Activated T-helper 1 cell treated with anti-CD3 and anti-CD28 coated beads, Interleukin-12 subunit alpha, Interleukin-12 subunit beta, Interleukin-2, Interleukin-4 antibody, amounts not matched to agents 30 ng/mL and 10 ng/mL and 1 ng/mL, durations not matched to agents 14 hours and 24 hours and 36 hours (primary cell): ENCODE data around the gene UBE2C. TPM values are rescaled to one million over a fixed set of nuclear protein-coding genes. Genes with fewer than 3 reads are reported as not detected.
A peak's percentile ranks its signal among the peaks of the same experiment; 100 is the strongest.

Experiments used
- DNase-seq: peaks from one replicate; pipeline ENCODE4 v3.0.0; 2021; ENCODE audit warnings: low spot score
- H3K27ac Mint-ChIP-seq: one replicate; pipeline ENCODE4 v1.8.0; 2021; ENCODE audit warnings: mild to moderate bottlenecking, mixed read lengths
- H3K27me3 Mint-ChIP-seq: one replicate; pipeline ENCODE4 v1.8.0; 2022; ENCODE audit warnings: mild to moderate bottlenecking, moderate library complexity, mixed read lengths; ENCODE audit not compliant: insufficient read depth
- H3K36me3 Mint-ChIP-seq: one replicate; pipeline ENCODE4 v1.8.0; 2021; ENCODE audit warnings: low read depth, mixed read lengths
- H3K4me1 Mint-ChIP-seq: one replicate; pipeline ENCODE4 v1.8.0; 2021; ENCODE audit warnings: low read depth, mixed read lengths
- H3K4me3 Mint-ChIP-seq: one replicate; pipeline ENCODE4 v1.8.0; 2021; ENCODE audit warnings: mild to moderate bottlenecking, moderate library complexity, mixed read lengths
- H3K9me3 Mint-ChIP-seq: one replicate; pipeline ENCODE4 v1.8.0; 2021; ENCODE audit warnings: mixed read lengths
- intact Hi-C: fragments of 100-400 bp; cut with micrococcal nuclease; formaldehyde crosslinking; loops from one replicate; pipeline ENCODE4 v1.15.1; 2024
- total RNA-seq: library from RNA; stranded (reverse); gene quantifications from 2 replicates; pipeline ENCODE4 v1.2.3, GENCODE V29; 2022

UBE2C gene
- total RNA-seq, 1 donor from 2014 or later: 114 TPM

DNA sequence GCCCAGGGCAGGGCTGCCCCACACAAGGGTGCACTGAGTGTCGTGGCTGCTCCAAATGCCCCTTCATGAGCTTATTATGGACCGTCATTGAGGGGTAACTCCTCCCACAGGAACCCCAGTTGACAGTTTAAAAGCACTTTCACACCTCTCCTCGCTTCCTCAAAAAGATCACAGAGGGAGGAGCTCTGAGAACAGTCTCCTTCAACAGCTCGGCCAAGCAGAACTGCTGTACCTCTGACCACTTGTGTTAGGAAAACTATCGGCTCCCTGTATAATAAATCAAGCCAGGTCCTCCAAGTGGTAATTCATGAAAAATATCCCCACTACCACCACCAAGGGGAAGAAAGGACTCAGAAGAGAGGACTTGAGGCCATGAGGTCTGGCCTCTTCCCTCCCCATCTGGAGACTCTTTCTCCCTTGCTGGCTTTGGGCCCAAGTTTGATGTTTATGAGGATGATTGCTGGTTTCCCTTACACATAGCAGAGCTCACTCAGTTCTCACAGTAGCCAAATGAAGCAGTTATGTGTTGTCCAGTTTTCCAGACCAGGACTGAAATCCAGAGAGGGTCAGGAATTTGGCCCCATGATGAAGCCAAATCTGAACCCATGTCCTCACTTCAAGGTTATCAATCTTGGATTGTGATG is 29.8 kb downstream of the UBE2C start:
- no peaks in the 10 kb centered on the region for H3K27me3 Mint-ChIP-seq
- H3K27ac Mint-ChIP-seq: no peak overlapping the region
- no peak for DNase-seq
- no peaks in the 10 kb centered on the region for H3K4me1 Mint-ChIP-seq
- no peaks in the 10 kb centered on the region for H3K9me3 Mint-ChIP-seq
- intact Hi-C loops: no loop called here
- H3K4me3 Mint-ChIP-seq: no peak overlapping the region
- peaks cover 20% of the 10 kb centered on the region for H3K36me3 Mint-ChIP-seq

DNA sequence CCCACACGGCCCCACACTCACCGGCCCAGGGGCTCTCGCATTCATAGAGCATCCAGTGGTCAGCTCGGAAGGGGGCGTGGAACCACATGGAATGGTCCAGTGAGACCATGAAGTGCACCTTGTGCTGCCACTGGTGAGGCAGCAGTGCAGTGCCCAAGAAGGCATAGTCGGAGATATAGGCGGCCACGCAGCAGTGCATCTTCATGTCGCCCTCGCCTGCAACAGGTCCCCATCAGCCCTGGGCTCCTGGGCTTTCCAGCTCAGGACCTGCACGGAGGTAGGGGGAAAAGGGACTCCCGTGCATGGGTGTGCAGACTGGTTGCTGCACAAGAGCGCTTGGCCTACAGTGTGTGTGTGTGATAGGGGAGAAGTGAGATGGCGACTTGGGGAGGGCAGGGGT is 31.1 kb downstream of the UBE2C start:
- no peak overlapping the region for H3K27ac Mint-ChIP-seq
- no peaks in the 10 kb centered on the region for H3K27me3 Mint-ChIP-seq
- no peak overlapping the region for H3K4me3 Mint-ChIP-seq
- no peaks in the 10 kb centered on the region for H3K9me3 Mint-ChIP-seq
- H3K36me3 Mint-ChIP-seq: peaks cover 20% of the 10 kb centered on the region
- H3K4me1 Mint-ChIP-seq: no peaks in the 10 kb centered on the region
- no peak for DNase-seq
- intact Hi-C loops: no loop called here

DNA sequence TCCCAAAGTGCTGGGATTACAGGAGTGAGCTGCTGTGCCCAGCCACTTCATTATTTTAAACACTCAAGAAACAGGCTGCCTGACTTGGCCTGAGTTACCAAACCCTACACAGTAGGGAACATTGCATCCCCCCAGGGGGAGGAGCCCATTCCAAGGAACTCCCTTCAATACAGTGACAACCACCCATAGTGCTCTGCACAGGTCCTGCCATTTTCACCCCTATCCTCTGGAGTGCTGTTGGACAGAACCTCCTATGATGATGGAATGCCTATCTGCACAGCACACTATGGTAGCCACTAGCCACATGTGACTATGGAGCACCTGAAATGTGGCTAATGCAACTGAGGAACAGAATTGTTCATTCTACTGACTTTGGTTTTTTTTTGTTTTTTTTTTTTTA is 33.0 kb downstream of the UBE2C start:
- intact Hi-C loops: no loop called here
- Mint-ChIP-seq H3K4me3 (no peak overlapping the region), H3K36me3 (peaks cover 27% of the 10 kb centered on the region), H3K9me3 (no peaks in the 10 kb centered on the region), H3K27ac (no peak overlapping the region), H3K27me3 (no peaks in the 10 kb centered on the region), H3K4me1 (no peaks in the 10 kb centered on the region)
- DNase-seq: no peak

DNA sequence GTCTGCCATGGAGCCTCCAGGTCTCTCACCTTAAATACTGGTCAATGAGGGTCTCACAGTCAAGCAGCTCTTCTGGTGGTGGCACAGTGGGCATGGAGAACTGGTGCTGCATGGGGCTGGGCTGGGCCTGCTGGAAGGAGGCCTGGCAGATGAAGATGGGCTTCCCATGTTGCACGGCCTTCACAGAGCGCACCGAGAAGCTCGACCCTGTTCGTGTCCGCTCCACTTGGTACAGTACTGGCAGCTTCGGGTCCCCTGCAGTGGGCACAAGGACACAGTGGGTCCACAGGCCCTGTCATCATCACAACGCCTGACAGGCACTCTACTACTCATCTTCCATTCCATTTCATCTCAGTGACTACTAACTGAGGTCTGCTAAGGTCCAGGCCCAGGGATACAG is 36.0 kb downstream of the UBE2C start:
- peaks cover 30% of the 10 kb centered on the region for H3K36me3 Mint-ChIP-seq
- H3K4me3 Mint-ChIP-seq: no peak overlapping the region
- intact Hi-C loops: no loop called here

DNA sequence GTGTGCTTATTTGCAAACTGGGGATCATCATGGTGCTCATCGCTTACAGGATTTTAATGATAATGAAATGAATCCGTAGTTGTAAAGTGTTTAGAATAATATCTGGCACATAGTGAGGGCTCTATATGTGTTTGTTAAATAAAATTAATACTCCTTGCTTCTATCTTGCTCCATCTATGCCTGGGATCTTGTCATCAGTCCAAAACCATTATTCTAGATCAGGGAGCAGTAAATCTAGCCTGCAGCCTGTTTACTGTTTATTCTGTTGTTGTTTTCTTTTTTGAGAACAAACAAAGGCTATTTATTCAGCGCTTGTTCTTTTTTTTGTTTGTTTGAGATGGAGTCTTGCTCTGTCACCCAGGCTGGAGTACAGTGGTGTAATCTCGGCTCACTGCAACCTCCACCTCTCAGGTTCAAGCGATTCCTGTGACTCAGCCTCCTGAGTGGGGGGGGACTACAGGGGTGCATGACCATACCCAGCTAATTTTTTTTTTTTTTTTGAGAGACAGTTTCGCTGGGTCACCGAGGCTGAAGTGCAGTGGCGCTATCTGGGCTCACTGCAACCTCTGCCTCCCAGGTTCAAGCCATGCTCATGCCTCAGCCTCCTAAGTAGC is 36.6 kb downstream of the UBE2C start:
- Mint-ChIP-seq H3K36me3 (peaks cover 29% of the 10 kb centered on the region), H3K4me1 (no peaks in the 10 kb centered on the region), H3K27me3 (no peaks in the 10 kb centered on the region), H3K27ac (no peak overlapping the region), H3K9me3 (no peaks in the 10 kb centered on the region), H3K4me3 (no peak overlapping the region)
- intact Hi-C loops: no loop called here
- no peak for DNase-seq

More for the DNA sequence above, 36.0 kb downstream of the UBE2C start:
- Mint-ChIP-seq H3K27ac (no peak overlapping the region), H3K9me3 (no peaks in the 10 kb centered on the region), H3K27me3 (no peaks in the 10 kb centered on the region), H3K4me1 (no peaks in the 10 kb centered on the region)
- no peak for DNase-seq

DNA sequence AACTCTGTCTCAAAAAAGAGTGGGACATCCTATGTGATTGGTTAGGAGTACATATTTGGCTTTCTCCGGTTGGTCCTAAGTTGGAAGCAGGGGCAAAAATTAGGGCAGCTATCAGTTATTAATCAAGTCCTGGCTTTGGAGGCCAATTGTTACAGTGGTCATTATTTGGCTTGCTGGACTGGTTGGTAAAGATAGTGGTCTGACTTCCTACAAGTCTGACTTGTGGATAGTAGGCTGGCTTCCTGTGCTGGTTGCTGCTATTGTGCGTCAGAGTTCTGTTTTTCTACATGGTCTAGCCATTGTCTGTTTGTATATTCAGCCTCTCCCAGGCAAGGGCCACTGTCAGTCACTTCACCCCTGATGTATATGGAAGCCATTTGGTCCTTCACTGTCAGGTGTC is 37.8 kb downstream of the UBE2C start:
- Mint-ChIP-seq H3K27ac (no peak overlapping the region), H3K9me3 (no peaks in the 10 kb centered on the region), H3K36me3 (peaks cover 27% of the 10 kb centered on the region), H3K27me3 (no peaks in the 10 kb centered on the region), H3K4me3 (no peak overlapping the region), H3K4me1 (no peaks in the 10 kb centered on the region)
- intact Hi-C loops: no loop called here
- no peak for DNase-seq

DNA sequence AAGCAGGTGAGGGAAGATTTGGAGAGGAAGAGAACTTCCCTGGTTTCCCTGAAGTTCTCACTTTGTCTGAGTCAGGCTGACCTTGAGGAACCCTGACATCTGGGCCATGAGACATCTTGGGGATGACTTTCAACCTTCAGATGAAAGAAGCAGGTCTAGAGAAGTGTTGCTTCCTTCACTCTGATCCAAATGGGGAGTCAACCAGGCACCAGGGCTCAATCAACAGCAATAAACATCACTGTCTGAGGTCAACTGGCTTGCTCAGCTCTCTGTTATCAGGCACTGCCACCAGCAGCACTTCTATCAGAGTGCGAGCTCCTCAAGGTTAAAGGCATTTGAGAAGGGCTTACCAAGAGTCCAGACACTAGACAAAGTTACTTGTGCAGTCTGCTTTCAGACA is 38.5 kb downstream of the UBE2C start:
- Mint-ChIP-seq H3K4me3 (no peak overlapping the region), H3K9me3 (no peaks in the 10 kb centered on the region), H3K36me3 (peaks cover 27% of the 10 kb centered on the region), H3K27me3 (no peaks in the 10 kb centered on the region), H3K27ac (no peak overlapping the region), H3K4me1 (peaks cover 2% of the 10 kb centered on the region)
- no peak for DNase-seq
- intact Hi-C loops: no loop called here

DNA sequence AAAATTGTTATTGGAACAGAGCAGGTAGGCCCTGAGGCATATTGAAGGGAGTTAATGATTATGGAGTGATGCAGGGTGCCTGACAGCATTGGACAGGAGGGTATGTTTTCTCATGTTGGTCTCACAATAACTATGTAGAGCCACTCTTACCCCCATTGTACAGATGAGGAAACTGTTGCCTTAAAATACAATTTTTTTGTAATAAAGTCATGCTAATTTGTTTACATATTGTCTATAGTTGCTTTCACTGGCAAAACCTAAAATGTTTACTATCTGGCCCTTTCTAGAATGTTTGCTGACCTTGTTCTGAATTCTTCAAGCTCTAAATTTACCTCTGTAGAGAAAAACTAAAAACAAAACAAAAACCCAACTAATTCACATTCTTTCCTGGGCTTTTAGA is 39.1 kb downstream of the UBE2C start:
- H3K4me3 Mint-ChIP-seq: no peak overlapping the region
- intact Hi-C loops: no loop called here
- no peak overlapping the region for H3K27ac Mint-ChIP-seq
- peaks cover 8% of the 10 kb centered on the region for H3K4me1 Mint-ChIP-seq
- H3K9me3 Mint-ChIP-seq: no peaks in the 10 kb centered on the region
- no peak for DNase-seq
- H3K36me3 Mint-ChIP-seq: peaks cover 23% of the 10 kb centered on the region
- H3K27me3 Mint-ChIP-seq: no peaks in the 10 kb centered on the region

DNA sequence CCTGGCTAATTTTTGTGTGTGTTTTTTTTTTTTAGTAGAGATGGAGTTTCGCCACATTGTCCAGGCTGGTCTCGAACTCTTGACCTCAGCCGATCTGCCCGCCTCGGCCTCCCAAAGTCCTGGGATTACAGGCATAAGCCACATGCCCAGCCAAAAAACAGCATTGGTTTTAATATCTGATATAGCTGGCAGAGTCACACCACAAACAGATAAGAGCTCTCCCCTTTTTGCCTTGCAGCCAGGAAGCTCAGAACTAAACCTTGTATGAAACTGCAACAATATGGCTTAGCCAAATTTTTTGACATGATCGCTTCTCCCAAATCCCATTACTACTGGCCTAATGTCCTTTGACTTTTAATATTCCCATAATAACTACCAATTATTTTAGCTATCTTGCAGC is 39.9 kb downstream of the UBE2C start:
- peaks cover 11% of the 10 kb centered on the region for H3K4me1 Mint-ChIP-seq
- no peak overlapping the region for H3K4me3 Mint-ChIP-seq
- intact Hi-C loops: no loop called here
- no peak for DNase-seq
- H3K36me3 Mint-ChIP-seq: peaks cover 24% of the 10 kb centered on the region
- no peaks in the 10 kb centered on the region for H3K9me3 Mint-ChIP-seq
- no peaks in the 10 kb centered on the region for H3K27me3 Mint-ChIP-seq
- no peak overlapping the region for H3K27ac Mint-ChIP-seq

DNA sequence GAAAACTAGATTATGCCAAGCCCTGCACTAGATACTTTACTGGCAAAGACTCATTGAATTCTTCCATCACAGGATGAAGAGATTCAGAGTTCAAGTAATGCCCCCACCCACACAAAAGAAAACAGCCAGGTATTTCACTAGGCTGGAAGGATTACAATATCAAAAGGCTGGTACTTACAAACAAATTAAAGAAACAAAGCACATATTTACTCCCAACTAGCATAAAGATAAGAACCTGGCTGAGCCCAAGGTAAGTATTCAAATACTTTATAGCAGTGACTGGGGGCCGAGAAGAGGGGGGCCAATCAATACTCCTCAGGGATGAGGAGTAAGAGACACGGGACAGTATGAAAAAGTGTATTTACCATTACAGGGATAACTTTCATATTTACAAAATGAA is 41.0 kb downstream of the UBE2C start:
- no peak overlapping the region for H3K27ac Mint-ChIP-seq
- no peaks in the 10 kb centered on the region for H3K27me3 Mint-ChIP-seq
- intact Hi-C loops: no loop called here
- DNase-seq: no peak
- H3K4me1 Mint-ChIP-seq: peaks cover 23% of the 10 kb centered on the region
- H3K4me3 Mint-ChIP-seq: no peak overlapping the region
- H3K36me3 Mint-ChIP-seq: peaks cover 27% of the 10 kb centered on the region
- no peaks in the 10 kb centered on the region for H3K9me3 Mint-ChIP-seq

DNA sequence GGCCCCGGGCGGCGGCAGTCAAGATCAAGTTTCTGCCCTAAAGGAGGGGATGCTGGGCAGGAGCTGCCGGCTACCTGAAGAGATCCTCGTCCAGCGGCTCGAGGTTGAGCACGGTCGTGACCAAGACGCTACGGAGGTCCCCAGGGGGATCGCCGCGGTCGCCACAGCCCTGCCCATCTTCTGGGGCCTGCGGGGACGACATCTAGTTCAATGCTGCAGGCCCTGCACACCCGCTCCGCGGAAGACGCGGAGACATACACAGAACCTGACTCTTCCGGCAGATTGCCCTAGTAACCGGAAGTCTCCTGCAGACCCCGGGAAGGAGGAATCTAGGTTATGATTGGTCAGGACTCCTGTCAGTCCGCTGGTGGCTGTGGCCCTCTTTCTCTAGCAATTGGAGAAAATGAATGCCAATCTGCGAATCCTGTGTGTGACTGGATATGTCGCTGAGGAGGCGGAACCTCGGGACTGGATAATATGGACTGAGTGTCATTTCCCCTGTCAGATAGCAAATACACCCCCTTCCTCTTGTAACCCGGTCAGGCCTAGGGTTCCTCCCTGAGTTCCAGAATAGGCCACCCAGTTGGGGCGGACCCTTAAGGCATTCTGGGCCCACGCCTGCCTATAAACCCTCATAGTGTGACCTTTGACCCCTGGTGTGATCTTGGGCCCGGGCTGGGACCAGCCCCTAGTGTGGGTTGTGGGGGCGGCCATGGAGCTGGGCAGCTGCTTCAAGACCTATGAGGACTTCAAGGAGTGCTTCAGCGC is 44.9 kb downstream of the UBE2C start, which contains the start of the genes ACOT8 and ZSWIM3:
ACOT8 (minus strand) TSS at position 279 of the 768 bp plus-strand sequence; CDS start at position 202, 77 bp downstream.
ZSWIM3 (plus strand) TSS at position 501 of the 768 bp plus-strand sequence; CDS start at position 713, 212 bp downstream.
- peaks cover 21% of the 10 kb centered on the region for H3K36me3 Mint-ChIP-seq
- H3K27me3 Mint-ChIP-seq: no peaks in the 10 kb centered on the region
- H3K27ac Mint-ChIP-seq: peak within 1 kb of the TSS; percentile 98
- no peaks in the 10 kb centered on the region for H3K9me3 Mint-ChIP-seq
- peak within 1 kb of the TSS; percentile 97 for H3K4me3 Mint-ChIP-seq
- DNase-seq: peak; percentile 95
- H3K4me1 Mint-ChIP-seq: peaks cover 33% of the 10 kb centered on the region
- intact Hi-C loops: loop anchor here (1.0 to 5.0 kb wide), 10 partner anchors 23 to 495 kb away; partner anchors contain the start of genes CTSA, DNTTIP1, NEURL2 and PIGT

DNA sequence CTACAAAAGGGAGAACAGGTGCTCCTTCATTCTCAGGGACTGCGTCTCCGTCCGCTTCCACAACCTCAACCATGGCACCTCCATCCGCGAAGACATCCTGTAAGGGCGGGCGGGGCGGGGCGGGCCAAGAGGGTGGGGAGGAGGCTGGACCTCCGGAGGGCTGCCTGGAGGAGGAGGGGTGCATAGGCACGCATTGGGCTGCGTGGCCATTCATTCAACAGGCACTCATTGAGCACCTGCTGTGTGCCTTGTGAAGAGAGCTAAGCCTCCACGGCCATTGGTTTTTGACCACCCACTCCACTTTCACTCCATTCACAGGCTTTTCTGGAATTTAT is 45.4 kb downstream of the UBE2C start:
- Mint-ChIP-seq H3K4me1 (peaks cover 33% of the 10 kb centered on the region), H3K9me3 (no peaks in the 10 kb centered on the region), H3K4me3 (peak overlapping the region; percentile 97), H3K36me3 (peaks cover 19% of the 10 kb centered on the region), H3K27ac (peak overlapping the region; percentile 98), H3K27me3 (no peaks in the 10 kb centered on the region)
- intact Hi-C loops: loop anchor here (1.0 to 5.0 kb wide), 10 partner anchors 23 to 496 kb away; partner anchors contain the start of genes CTSA, DNTTIP1, NEURL2 and PIGT
- DNase-seq: no peak

DNA sequence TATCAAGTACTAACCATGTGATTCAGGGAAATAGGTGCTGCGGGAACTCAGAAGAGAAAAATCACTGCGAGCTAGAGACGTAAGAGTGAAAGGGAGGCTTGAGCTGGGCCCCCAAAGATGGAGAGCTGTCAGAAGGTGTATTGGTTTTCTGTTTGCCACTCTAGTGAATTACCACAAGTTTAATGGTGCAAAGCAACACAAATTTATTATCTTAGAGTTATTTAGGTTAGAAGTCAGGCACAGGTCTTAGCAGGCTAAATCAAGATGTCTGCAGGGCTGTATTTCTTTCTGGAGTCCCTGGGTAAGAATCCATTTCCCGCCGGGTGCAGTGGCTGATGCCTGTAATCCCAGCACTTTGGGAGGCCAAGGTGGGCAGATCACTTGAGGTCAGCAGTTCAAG is 47.5 kb downstream of the UBE2C start:
- peaks cover 33% of the 10 kb centered on the region for H3K4me1 Mint-ChIP-seq
- no peaks in the 10 kb centered on the region for H3K9me3 Mint-ChIP-seq
- no peak overlapping the region for H3K4me3 Mint-ChIP-seq
- no peak for DNase-seq
- H3K27me3 Mint-ChIP-seq: no peaks in the 10 kb centered on the region
- intact Hi-C loops: loop anchor here (5.0 kb wide), 1 partner anchor 498 kb away; the partner anchor contains the start of gene SYS1
- H3K27ac Mint-ChIP-seq: no peak overlapping the region
- peaks cover 15% of the 10 kb centered on the region for H3K36me3 Mint-ChIP-seq
